ENCODE results near the gene FEM1C.

DNA sequence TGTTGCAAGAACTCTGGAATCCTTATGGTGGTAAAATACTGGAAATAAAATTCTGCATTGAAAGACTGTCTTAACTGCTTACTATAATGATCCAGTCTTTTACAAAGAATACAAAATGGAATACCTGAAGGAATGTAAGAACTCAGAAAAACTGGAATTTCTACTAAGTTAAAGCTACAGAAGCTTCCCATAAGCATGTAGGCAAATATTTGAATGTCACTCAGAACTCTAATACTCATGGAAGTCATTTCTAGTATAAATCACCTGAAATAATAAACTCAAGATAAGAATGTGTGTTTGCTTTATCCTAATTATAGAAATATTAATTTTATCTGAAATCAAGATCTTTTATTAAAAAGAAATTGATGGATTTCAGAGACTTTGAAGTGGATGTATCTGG is 54.8 kb downstream of the FEM1C start:
- TF ChIP-seq, protein P1, sequence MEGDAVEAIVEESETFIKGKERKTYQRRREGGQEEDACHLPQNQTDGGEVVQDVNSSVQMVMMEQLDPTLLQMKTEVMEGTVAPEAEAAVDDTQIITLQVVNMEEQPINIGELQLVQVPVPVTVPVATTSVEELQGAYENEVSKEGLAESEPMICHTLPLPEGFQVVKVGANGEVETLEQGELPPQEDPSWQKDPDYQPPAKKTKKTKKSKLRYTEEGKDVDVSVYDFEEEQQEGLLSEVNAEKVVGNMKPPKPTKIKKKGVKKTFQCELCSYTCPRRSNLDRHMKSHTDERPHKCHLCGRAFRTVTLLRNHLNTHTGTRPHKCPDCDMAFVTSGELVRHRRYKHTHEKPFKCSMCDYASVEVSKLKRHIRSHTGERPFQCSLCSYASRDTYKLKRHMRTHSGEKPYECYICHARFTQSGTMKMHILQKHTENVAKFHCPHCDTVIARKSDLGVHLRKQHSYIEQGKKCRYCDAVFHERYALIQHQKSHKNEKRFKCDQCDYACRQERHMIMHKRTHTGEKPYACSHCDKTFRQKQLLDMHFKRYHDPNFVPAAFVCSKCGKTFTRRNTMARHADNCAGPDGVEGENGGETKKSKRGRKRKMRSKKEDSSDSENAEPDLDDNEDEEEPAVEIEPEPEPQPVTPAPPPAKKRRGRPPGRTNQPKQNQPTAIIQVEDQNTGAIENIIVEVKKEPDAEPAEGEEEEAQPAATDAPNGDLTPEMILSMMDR (IDR thresholded peaks at IDR 0.05 in 4 of 5, conservative IDR thresholded peaks at IDR 0.05 in 1 of 5) = no peak
- no peak for TF ChIP-seq POLR2A (IDR thresholded peaks at IDR 0.05)
